Measurements from ENCODE around the gene STING1. TPM values are rescaled to one million over a fixed set of nuclear protein-coding genes. Genes with fewer than 3 reads are reported as not detected.

STING1 gene
- total RNA-seq, 1 experiment from 2014 or later: 1.6 TPM

DNA sequence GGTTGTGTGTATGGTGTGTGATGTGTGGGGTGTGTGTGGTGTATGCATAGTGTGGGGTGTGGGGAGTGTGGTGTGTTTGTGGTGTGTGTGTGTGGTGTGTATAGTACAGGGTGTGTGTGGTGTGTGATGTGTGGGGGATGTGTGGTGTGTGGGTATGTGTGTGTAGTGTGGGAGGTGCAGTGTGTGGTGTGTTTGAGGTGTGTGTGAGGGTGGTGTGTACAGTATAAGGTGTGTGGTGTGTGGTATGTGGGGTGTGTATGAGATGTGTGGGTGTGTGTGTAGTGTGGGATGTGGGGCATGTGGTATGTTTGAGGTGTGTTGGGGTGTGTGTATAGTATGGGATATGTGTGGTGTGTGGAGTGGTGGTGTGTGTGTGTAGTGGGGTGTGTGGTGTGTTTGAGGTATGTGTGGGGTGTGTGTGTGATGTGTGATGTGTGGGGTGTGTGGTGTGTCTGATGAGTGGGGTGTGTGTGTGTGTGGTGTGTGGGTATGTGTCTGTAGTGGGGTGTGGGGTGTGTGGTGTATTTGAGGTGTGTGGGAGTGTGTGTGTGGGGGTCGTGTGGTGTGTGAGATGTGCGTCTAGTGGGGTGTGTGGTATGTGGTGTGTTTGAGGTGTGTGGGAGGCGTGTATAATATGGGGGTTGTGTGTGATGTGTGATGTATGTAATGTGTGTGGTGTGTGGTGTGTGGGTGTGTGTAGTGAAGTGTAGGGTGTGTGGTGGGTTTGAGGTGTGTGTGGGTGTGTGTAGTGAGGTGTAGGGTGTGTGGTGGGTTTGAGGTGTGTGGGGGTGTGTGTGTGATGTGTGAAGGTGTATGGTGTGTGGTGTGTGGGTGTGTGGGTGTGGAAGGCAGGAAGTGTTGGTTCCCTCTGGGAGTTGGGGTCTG lies 28.6 kb downstream of the STING1 start:
- no peaks in the 10 kb centered on the region for H3K9me3 Mint-ChIP-seq
- DNase-seq (ENCODE audit: low spot score): no peak
- H3K36me3 Mint-ChIP-seq: no peaks in the 10 kb centered on the region
- H3K4me3 Mint-ChIP-seq: no peak overlapping the region
- CTCF ChIA-PET: no interaction called here
- H3K27ac Mint-ChIP-seq: no peak overlapping the region
- no peak for ATAC-seq
- H3K4me1 Mint-ChIP-seq: peaks cover under 1% of the 10 kb centered on the region; the same call in 1 of the 2 replicates
- no peaks in the 10 kb centered on the region for H3K27me3 Mint-ChIP-seq (ENCODE audit: low read depth)
- POLR2A ChIA-PET: no interaction called here
- TF ChIP-seq ERG (CRISPR knock-in tag; IDR thresholded peaks at IDR 0.05): no peak
- no peak for TF ChIP-seq IRF2 (CRISPR knock-in tag; IDR thresholded peaks at IDR 0.05; ENCODE audit: borderline replicate concordance, low read depth)
- TF ChIP-seq, protein P1, sequence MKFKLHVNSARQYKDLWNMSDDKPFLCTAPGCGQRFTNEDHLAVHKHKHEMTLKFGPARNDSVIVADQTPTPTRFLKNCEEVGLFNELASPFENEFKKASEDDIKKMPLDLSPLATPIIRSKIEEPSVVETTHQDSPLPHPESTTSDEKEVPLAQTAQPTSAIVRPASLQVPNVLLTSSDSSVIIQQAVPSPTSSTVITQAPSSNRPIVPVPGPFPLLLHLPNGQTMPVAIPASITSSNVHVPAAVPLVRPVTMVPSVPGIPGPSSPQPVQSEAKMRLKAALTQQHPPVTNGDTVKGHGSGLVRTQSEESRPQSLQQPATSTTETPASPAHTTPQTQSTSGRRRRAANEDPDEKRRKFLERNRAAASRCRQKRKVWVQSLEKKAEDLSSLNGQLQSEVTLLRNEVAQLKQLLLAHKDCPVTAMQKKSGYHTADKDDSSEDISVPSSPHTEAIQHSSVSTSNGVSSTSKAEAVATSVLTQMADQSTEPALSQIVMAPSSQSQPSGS (CRISPR knock-in tag; IDR thresholded peaks at IDR 0.05; ENCODE audit: borderline replicate concordance, low read depth): no peak
- no peak for TF ChIP-seq FOXP4 (CRISPR knock-in tag; IDR thresholded peaks at IDR 0.05)
- TF ChIP-seq CBFB (CRISPR knock-in tag; IDR thresholded peaks at IDR 0.05; ENCODE audit: low read depth): no peak
- no peak for TF ChIP-seq ATF3 (CRISPR knock-in tag; conservative IDR thresholded peaks at IDR 0.05)
- TF ChIP-seq, protein P2, sequence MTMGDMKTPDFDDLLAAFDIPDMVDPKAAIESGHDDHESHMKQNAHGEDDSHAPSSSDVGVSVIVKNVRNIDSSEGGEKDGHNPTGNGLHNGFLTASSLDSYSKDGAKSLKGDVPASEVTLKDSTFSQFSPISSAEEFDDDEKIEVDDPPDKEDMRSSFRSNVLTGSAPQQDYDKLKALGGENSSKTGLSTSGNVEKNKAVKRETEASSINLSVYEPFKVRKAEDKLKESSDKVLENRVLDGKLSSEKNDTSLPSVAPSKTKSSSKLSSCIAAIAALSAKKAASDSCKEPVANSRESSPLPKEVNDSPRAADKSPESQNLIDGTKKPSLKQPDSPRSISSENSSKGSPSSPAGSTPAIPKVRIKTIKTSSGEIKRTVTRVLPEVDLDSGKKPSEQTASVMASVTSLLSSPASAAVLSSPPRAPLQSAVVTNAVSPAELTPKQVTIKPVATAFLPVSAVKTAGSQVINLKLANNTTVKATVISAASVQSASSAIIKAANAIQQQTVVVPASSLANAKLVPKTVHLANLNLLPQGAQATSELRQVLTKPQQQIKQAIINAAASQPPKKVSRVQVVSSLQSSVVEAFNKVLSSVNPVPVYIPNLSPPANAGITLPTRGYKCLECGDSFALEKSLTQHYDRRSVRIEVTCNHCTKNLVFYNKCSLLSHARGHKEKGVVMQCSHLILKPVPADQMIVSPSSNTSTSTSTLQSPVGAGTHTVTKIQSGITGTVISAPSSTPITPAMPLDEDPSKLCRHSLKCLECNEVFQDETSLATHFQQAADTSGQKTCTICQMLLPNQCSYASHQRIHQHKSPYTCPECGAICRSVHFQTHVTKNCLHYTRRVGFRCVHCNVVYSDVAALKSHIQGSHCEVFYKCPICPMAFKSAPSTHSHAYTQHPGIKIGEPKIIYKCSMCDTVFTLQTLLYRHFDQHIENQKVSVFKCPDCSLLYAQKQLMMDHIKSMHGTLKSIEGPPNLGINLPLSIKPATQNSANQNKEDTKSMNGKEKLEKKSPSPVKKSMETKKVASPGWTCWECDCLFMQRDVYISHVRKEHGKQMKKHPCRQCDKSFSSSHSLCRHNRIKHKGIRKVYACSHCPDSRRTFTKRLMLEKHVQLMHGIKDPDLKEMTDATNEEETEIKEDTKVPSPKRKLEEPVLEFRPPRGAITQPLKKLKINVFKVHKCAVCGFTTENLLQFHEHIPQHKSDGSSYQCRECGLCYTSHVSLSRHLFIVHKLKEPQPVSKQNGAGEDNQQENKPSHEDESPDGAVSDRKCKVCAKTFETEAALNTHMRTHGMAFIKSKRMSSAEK (CRISPR knock-in tag; IDR thresholded peaks at IDR 0.05; ENCODE audit: borderline replicate concordance): no peak
- no peak for TF ChIP-seq ZNF263 (CRISPR knock-in tag; IDR thresholded peaks at IDR 0.05; ENCODE audit: low read depth)
- no peak for TF ChIP-seq ELF4 (CRISPR knock-in tag; IDR thresholded peaks at IDR 0.05; ENCODE audit: low read depth)
- TF ChIP-seq RORB (CRISPR knock-in tag; IDR thresholded peaks at IDR 0.05): no peak
- TF ChIP-seq JAZF1 (CRISPR knock-in tag; IDR thresholded peaks at IDR 0.05): no peak
- TF ChIP-seq TCF7 (CRISPR knock-in tag; IDR thresholded peaks at IDR 0.05; ENCODE audit: low read depth): no peak
- TF ChIP-seq NR1H2 (CRISPR knock-in tag; IDR thresholded peaks at IDR 0.05): no peak
- TF ChIP-seq, protein P3, sequence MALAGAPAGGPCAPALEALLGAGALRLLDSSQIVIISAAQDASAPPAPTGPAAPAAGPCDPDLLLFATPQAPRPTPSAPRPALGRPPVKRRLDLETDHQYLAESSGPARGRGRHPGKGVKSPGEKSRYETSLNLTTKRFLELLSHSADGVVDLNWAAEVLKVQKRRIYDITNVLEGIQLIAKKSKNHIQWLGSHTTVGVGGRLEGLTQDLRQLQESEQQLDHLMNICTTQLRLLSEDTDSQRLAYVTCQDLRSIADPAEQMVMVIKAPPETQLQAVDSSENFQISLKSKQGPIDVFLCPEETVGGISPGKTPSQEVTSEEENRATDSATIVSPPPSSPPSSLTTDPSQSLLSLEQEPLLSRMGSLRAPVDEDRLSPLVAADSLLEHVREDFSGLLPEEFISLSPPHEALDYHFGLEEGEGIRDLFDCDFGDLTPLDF (CRISPR knock-in tag; IDR thresholded peaks at IDR 0.05): no peak
- no peak for TF ChIP-seq FOXK1 (CRISPR knock-in tag; IDR thresholded peaks at IDR 0.05)
- no peak for TF ChIP-seq SMAD3 (CRISPR knock-in tag; IDR thresholded peaks at IDR 0.05; ENCODE audit: borderline replicate concordance)
- TF ChIP-seq ZNF423 (CRISPR knock-in tag; IDR thresholded peaks at IDR 0.05): no peak
- TF ChIP-seq, protein P4, sequence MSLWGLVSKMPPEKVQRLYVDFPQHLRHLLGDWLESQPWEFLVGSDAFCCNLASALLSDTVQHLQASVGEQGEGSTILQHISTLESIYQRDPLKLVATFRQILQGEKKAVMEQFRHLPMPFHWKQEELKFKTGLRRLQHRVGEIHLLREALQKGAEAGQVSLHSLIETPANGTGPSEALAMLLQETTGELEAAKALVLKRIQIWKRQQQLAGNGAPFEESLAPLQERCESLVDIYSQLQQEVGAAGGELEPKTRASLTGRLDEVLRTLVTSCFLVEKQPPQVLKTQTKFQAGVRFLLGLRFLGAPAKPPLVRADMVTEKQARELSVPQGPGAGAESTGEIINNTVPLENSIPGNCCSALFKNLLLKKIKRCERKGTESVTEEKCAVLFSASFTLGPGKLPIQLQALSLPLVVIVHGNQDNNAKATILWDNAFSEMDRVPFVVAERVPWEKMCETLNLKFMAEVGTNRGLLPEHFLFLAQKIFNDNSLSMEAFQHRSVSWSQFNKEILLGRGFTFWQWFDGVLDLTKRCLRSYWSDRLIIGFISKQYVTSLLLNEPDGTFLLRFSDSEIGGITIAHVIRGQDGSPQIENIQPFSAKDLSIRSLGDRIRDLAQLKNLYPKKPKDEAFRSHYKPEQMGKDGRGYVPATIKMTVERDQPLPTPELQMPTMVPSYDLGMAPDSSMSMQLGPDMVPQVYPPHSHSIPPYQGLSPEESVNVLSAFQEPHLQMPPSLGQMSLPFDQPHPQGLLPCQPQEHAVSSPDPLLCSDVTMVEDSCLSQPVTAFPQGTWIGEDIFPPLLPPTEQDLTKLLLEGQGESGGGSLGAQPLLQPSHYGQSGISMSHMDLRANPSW (CRISPR knock-in tag; conservative IDR thresholded peaks at IDR 0.05; ENCODE audit: low read depth): no peak
